HFF-Myc (cell line): ENCODE results near the gene CYP8B1.

Source experiments
- DNase-seq: peaks from one replicate; pipeline ENCODE4 v3.0.0-alpha.2; 2011; ENCODE audit warnings: low read depth; ENCODE audit errors: extremely low read depth
- H3K4me3 ChIP-seq: replicated peaks from 2 replicates; pipeline ENCODE4 v1.5.1; 2011; ENCODE audit warnings: low read depth, mild to moderate bottlenecking, control low read depth, low read length
- CTCF ChIP-seq: IDR thresholded peaks from 2 replicates; pipeline ENCODE4 v1.5.1; 2012; ENCODE audit warnings: mild to moderate bottlenecking, low read depth, low read length, control low read depth; ENCODE audit errors: missing control alignments

Gene CYP8B1

GRCh38 chr3:42868841-42869240 lies 6.8 kb downstream of the CYP8B1 start:
- no peak for DNase-seq
- H3K4me3 ChIP-seq: no peak overlapping the region
- no peak for TF ChIP-seq CTCF

GRCh38 chr3:42867138-42867537 lies 8.5 kb downstream of the CYP8B1 start:
- TF ChIP-seq CTCF: no peak

GRCh38 chr3:42865256-42865655 lies 10.4 kb downstream of the CYP8B1 start:
- DNase-seq: no peak
- TF ChIP-seq CTCF: no peak
- no peak overlapping the region for H3K4me3 ChIP-seq

More at GRCh38 chr3:42867138-42867537, 8.5 kb downstream of the CYP8B1 start:
- DNase-seq: no peak
- no peak overlapping the region for H3K4me3 ChIP-seq

- H3K4me3 ChIP-seq: no peak overlapping the region
- DNase-seq: no peak
- no peak for TF ChIP-seq CTCF
Measured at GRCh38 chr3:42864321-42864950, 11.2 kb downstream of the CYP8B1 start.

GRCh38 chr3:42856544-42856943 lies 19.1 kb downstream of the CYP8B1 start:
- H3K4me3 ChIP-seq: no peak overlapping the region
- no peak for DNase-seq
- TF ChIP-seq CTCF: no peak

- no peak for DNase-seq
- no peak overlapping the region for H3K4me3 ChIP-seq
- no peak for TF ChIP-seq CTCF
Measured at GRCh38 chr3:42855547-42856380, 19.9 kb downstream of the CYP8B1 start.

GRCh38 chr3:42855219-42855546 lies 20.5 kb downstream of the CYP8B1 start:
- no peak for TF ChIP-seq CTCF
- DNase-seq: no peak
- H3K4me3 ChIP-seq: no peak overlapping the region
